ENCODE results near the gene NAB2.

Gene NAB2

GRCh38 chr12:57088354-57089270, at the start of gene NAB2:
NAB2 (plus strand) TSS chr12:57089114; CDS start chr12:57089272, 158 bp downstream.
- TF ChIP-seq CTCF (IDR thresholded peaks at IDR 0.05) = no peak

GRCh38 chr12:57040211-57040610, 48.7 kb upstream of the NAB2 start:
- TF ChIP-seq CTCF (IDR thresholded peaks at IDR 0.05) = no peak

GRCh38 chr12:57040750-57041149, 48.2 kb upstream of the NAB2 start:
- TF ChIP-seq CTCF (IDR thresholded peaks at IDR 0.05) = no peak

- no peak for TF ChIP-seq CTCF (IDR thresholded peaks at IDR 0.05)
These were observed 46.2 kb upstream of the NAB2 start for GRCh38 chr12:57042695-57043094.

GRCh38 chr12:57044468-57044867, 44.4 kb upstream of the NAB2 start:
- no peak for TF ChIP-seq CTCF (IDR thresholded peaks at IDR 0.05)

- no peak for TF ChIP-seq CTCF (IDR thresholded peaks at IDR 0.05)
These were observed 44.0 kb upstream of the NAB2 start for GRCh38 chr12:57044889-57045288.

GRCh38 chr12:57046086-57046791, 42.7 kb upstream of the NAB2 start:
- TF ChIP-seq CTCF (IDR thresholded peaks at IDR 0.05) = no peak
